HEK293 (cell line): ENCODE data around the gene RSU1.

Experiments used
- CTCF ChIA-PET: fragments of 350-600 bp; formaldehyde crosslinking; extraction: SDS; loops from one replicate; lab custom pipeline; 2021; ENCODE audit warnings: antibody characterized with exemption; lab: Yijun Ruan, JAX
- POLR2A ChIA-PET: fragments of 300-600 bp; formaldehyde crosslinking; extraction: SDS; loops from one replicate; lab custom pipeline; 2020; ENCODE audit warnings: antibody characterized with exemption, inconsistent platforms; lab: Yijun Ruan, JAX
- H3K27ac ChIP-seq: fragments of 200-500 bp; sonication (Bioruptor generic); 2 replicates; pipeline ENCODE4 v1.5.1; 2014; ENCODE audit warnings: low read depth, low read length, control low read depth, inconsistent platforms; ENCODE audit errors: extremely low read depth
- H3K36me3 ChIP-seq, 2 experiments: fragments of 200-500 bp in 1 of 2; sonication (Bioruptor generic) in 1 of 2; 1 replicate in 1 of 2; 2 replicates in 1 of 2; pipeline ENCODE4 v1.5.1; 2014 to 2017; ENCODE audit warnings: inconsistent platforms in 2 of 2, low read length in 2 of 2; ENCODE audit not compliant: control insufficient read depth in 2 of 2, insufficient read depth in 1 of 2
- H3K4me1 ChIP-seq: fragments of 200-500 bp; sonication (Bioruptor generic); 2 replicates; pipeline ENCODE4 v1.5.1; 2014; ENCODE audit warnings: mild to moderate bottlenecking, low read length, inconsistent platforms; ENCODE audit not compliant: control insufficient read depth, insufficient read depth
- H3K4me3 ChIP-seq: 2 replicates; pipeline ENCODE4 v1.5.1; 2011; ENCODE audit warnings: low read depth, mild to moderate bottlenecking, control low read depth, low read length, moderate library complexity
- H3K9me3 ChIP-seq: fragments of 200-500 bp; sonication (Bioruptor generic); 2 replicates; pipeline ENCODE4 v1.5.1; 2014; ENCODE audit warnings: low read depth, low read length, inconsistent platforms; ENCODE audit not compliant: control insufficient read depth, insufficient read depth
- AEBP2 ChIP-seq: fragments of 450-650 bp; formaldehyde crosslinking; IDR thresholded peaks from 2 replicates; pipeline ENCODE4 v1.5.1; 2016; ENCODE audit warnings: missing biosample characterization, missing genetic modification characterization, borderline replicate concordance
- BCL11A ChIP-seq: fragments of 450-650 bp; formaldehyde crosslinking; IDR thresholded peaks from 2 replicates; pipeline ENCODE4 v1.5.1; 2016; ENCODE audit warnings: low read depth, missing biosample characterization, missing genetic modification characterization
- BCL11B ChIP-seq: fragments of 450-650 bp; formaldehyde crosslinking; IDR thresholded peaks from 2 replicates; pipeline ENCODE4 v1.5.1; 2016; ENCODE audit warnings: low read depth, missing biosample characterization, missing genetic modification characterization
- KLF8 ChIP-seq: fragments of 450-650 bp; formaldehyde crosslinking; IDR thresholded peaks from 2 replicates; pipeline ENCODE4 v1.5.1; 2016; ENCODE audit warnings: missing biosample characterization, missing genetic modification characterization
- ZBTB1 ChIP-seq: fragments of 450-650 bp; formaldehyde crosslinking; IDR thresholded peaks from 2 replicates; pipeline ENCODE4 v1.5.1; 2016; ENCODE audit warnings: missing biosample characterization, missing genetic modification characterization
- ZBTB20 ChIP-seq: fragments of 450-650 bp; formaldehyde crosslinking; IDR thresholded peaks from 2 replicates; pipeline ENCODE4 v1.5.1; 2016; ENCODE audit warnings: missing biosample characterization, missing genetic modification characterization
- ZBTB6 ChIP-seq: fragments of 450-650 bp; formaldehyde crosslinking; IDR thresholded peaks from 2 replicates; pipeline ENCODE4 v1.5.1; 2017; ENCODE audit warnings: missing biosample characterization, missing genetic modification characterization
- ZBTB8A ChIP-seq: fragments of 450-650 bp; formaldehyde crosslinking; IDR thresholded peaks from 2 replicates; pipeline ENCODE4 v1.5.1; 2016; ENCODE audit warnings: missing biosample characterization, missing genetic modification characterization
- ZFHX2 ChIP-seq: fragments of 450-650 bp; formaldehyde crosslinking; conservative IDR thresholded peaks from 2 replicates; pipeline ENCODE4 v1.5.1; 2016; ENCODE audit warnings: missing biosample characterization, missing genetic modification characterization
- ZNF169 ChIP-seq: fragments of 450-650 bp; formaldehyde crosslinking; IDR thresholded peaks from 2 replicates; pipeline ENCODE4 v1.5.1; 2016; ENCODE audit warnings: missing biosample characterization, missing genetic modification characterization
- ZNF2 ChIP-seq: fragments of 450-650 bp; formaldehyde crosslinking; IDR thresholded peaks from 2 replicates; pipeline ENCODE4 v1.5.1; 2016; ENCODE audit warnings: missing biosample characterization, missing genetic modification characterization
- ZNF223 ChIP-seq: fragments of 450-650 bp; formaldehyde crosslinking; IDR thresholded peaks from 2 replicates; pipeline ENCODE4 v1.5.1; 2016; ENCODE audit warnings: missing biosample characterization, missing genetic modification characterization
- ZNF24 ChIP-seq: fragments of 450-650 bp; formaldehyde crosslinking; IDR thresholded peaks from 2 replicates; pipeline ENCODE4 v1.5.1; 2016; ENCODE audit warnings: missing biosample characterization, missing genetic modification characterization
- ZNF26 ChIP-seq: fragments of 450-650 bp; formaldehyde crosslinking; IDR thresholded peaks from 2 replicates; pipeline ENCODE4 v1.5.1; 2016; ENCODE audit warnings: missing biosample characterization, missing genetic modification characterization
- ZNF280C ChIP-seq: fragments of 450-650 bp; formaldehyde crosslinking; IDR thresholded peaks from 2 replicates; pipeline ENCODE4 v1.5.1; 2016; ENCODE audit warnings: missing biosample characterization, missing genetic modification characterization
- ZNF354C ChIP-seq: fragments of 450-650 bp; formaldehyde crosslinking; IDR thresholded peaks from 2 replicates; pipeline ENCODE4 v1.5.1; 2016; ENCODE audit warnings: missing biosample characterization, missing genetic modification characterization, low read depth, borderline replicate concordance
- ZNF423 ChIP-seq: fragments of 450-650 bp; formaldehyde crosslinking; IDR thresholded peaks from 2 replicates; pipeline ENCODE4 v1.5.1; 2016; ENCODE audit warnings: missing biosample characterization, missing genetic modification characterization
- ZNF48 ChIP-seq: fragments of 450-650 bp; formaldehyde crosslinking; IDR thresholded peaks from 2 replicates; pipeline ENCODE4 v1.5.1; 2016; ENCODE audit warnings: missing biosample characterization, missing genetic modification characterization
- ZNF544 ChIP-seq: fragments of 450-650 bp; formaldehyde crosslinking; IDR thresholded peaks from 2 replicates; pipeline ENCODE4 v1.5.0; 2017; ENCODE audit warnings: missing biosample characterization, missing genetic modification characterization
- ZNF561 ChIP-seq: fragments of 450-650 bp; IDR thresholded peaks from 2 replicates; pipeline ENCODE4 v1.5.1; 2018; ENCODE audit warnings: missing biosample characterization, missing genetic modification characterization, borderline replicate concordance
- ZNF600 ChIP-seq: fragments of 450-650 bp; formaldehyde crosslinking; IDR thresholded peaks from 2 replicates; pipeline ENCODE4 v1.5.1; 2016; ENCODE audit warnings: missing biosample characterization, missing genetic modification characterization
- ZNF621 ChIP-seq: fragments of 450-650 bp; formaldehyde crosslinking; IDR thresholded peaks from 2 replicates; pipeline ENCODE4 v1.5.1; 2017; ENCODE audit warnings: missing biosample characterization, missing genetic modification characterization
- ZNF629 ChIP-seq: fragments of 450-650 bp; formaldehyde crosslinking; IDR thresholded peaks from 2 replicates; pipeline ENCODE4 v1.5.1; 2017; ENCODE audit warnings: missing biosample characterization, missing genetic modification characterization
- ZSCAN5A ChIP-seq: fragments of 450-650 bp; formaldehyde crosslinking; IDR thresholded peaks from 2 replicates; pipeline ENCODE4 v1.5.1; 2016; ENCODE audit warnings: missing biosample characterization, missing genetic modification characterization
- ZXDB ChIP-seq: fragments of 450-650 bp; formaldehyde crosslinking; IDR thresholded peaks from 2 replicates; pipeline ENCODE4 v1.5.1; 2016; ENCODE audit warnings: missing biosample characterization, missing genetic modification characterization

Gene RSU1

GRCh38 chr10:16717622-16718395, 99.4 kb downstream of the RSU1 start:
- TF ChIP-seq ZNF169 (tag by site-specific recombination) (no peak), ZBTB6 (tag by site-specific recombination) (no peak), ZBTB20 (tag by site-specific recombination) (no peak)
- ChIA-PET CTCF (no interaction called here), POLR2A (no interaction called here)
- Histone ChIP-seq H3K4me1 (no peaks in the 10 kb centered on the region), H3K27ac (no peak overlapping the region), H3K9me3 (no peaks in the 10 kb centered on the region), H3K4me3 (no peak overlapping the region), H3K36me3 (no peaks in the 10 kb centered on the region)

- ChIA-PET POLR2A (no interaction called here), CTCF (interaction anchor here (0.7 kb wide), 1 partner anchor 25 kb away, joined by 3 read pairs; no protein-coding TSS in a partner anchor)
- H3K27ac ChIP-seq = no peak overlapping the region
- TF ChIP-seq BCL11B (no peak), ZNF621 (tag by site-specific recombination) (no peak), ZNF354C (no peak), ZNF561 (tag by site-specific recombination) (no peak), ZNF24 (tag by site-specific recombination) (no peak), ZSCAN5A (tag by site-specific recombination) (no peak), ZNF423 (tag by site-specific recombination) (no peak), ZNF2 (tag by site-specific recombination) (no peak), ZXDB (tag by site-specific recombination) (no peak), ZNF280C (no peak), KLF8 (tag by site-specific recombination) (no peak), ZBTB1 (tag by site-specific recombination) (no peak), ZNF629 (tag by site-specific recombination) (no peak)
- H3K4me1 ChIP-seq = no peaks in the 10 kb centered on the region
- H3K9me3 ChIP-seq = no peaks in the 10 kb centered on the region
- no peaks in the 10 kb centered on the region for H3K36me3 ChIP-seq
- H3K4me3 ChIP-seq = no peak overlapping the region
Measured at GRCh38 chr10:16716051-16716450, 101.2 kb downstream of the RSU1 start.

GRCh38 chr10:16713290-16713689, 103.9 kb downstream of the RSU1 start:
- no peaks in the 10 kb centered on the region for H3K36me3 ChIP-seq
- H3K4me1 ChIP-seq = no peaks in the 10 kb centered on the region
- H3K9me3 ChIP-seq = no peaks in the 10 kb centered on the region
- ChIA-PET POLR2A (no interaction called here), CTCF (interaction anchor here (0.6 kb wide), 1 partner anchor 58 kb away, joined by 4 read pairs; no protein-coding TSS in a partner anchor)
- H3K4me3 ChIP-seq = no peak overlapping the region
- no peak overlapping the region for H3K27ac ChIP-seq
- TF ChIP-seq BCL11A (no peak), ZFHX2 (tag by site-specific recombination) (no peak), ZNF26 (tag by site-specific recombination) (no peak), ZBTB8A (tag by site-specific recombination) (no peak), ZNF544 (tag by site-specific recombination) (no peak), AEBP2 (tag by site-specific recombination) (no peak), ZNF223 (tag by site-specific recombination) (no peak), ZNF600 (tag by site-specific recombination) (no peak), ZNF48 (tag by site-specific recombination) (no peak)
